ENCODE data around the gene ZNF837.

The ZNF837 gene

GRCh38 chr19:58367698-58368454 lies 13.0 kb downstream of the ZNF837 start:
- TF ChIP-seq GATA2 (IDR thresholded peaks at IDR 0.05; ENCODE audit: low read depth, low read length) (no peak), GATA3 (IDR thresholded peaks at IDR 0.05; ENCODE audit: low read depth, low read length) (no peak)

GRCh38 chr19:58366585-58367430 lies 14.0 kb downstream of the ZNF837 start:
- TF ChIP-seq GATA3 (IDR thresholded peaks at IDR 0.05; ENCODE audit: low read depth, low read length) = no peak
- no peak for TF ChIP-seq GATA2 (IDR thresholded peaks at IDR 0.05; ENCODE audit: low read depth, low read length)

DNA sequence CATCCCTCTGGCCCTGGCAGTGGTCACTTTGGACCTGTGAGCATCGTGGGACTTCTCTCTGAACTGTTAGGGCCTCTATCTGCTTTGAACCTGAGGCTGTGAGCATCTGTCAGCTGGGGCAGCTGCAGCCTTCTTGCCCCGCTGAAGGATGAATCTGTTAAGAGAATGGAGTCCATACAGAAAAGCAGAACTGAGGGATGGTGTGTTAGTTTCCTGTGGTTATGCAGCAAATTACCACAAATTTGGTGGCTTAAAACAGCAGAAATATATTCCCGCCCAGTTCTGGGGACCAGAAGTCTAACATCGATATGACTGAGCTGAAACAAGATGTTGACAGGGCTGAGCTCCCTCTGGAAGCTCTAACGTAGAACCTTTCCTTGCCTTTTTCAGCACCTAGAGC lies 16.7 kb downstream of the ZNF837 start:
- no peak for TF ChIP-seq GATA3 (IDR thresholded peaks at IDR 0.05; ENCODE audit: low read depth, low read length)
- TF ChIP-seq GATA2 (IDR thresholded peaks at IDR 0.05; ENCODE audit: low read depth, low read length) = no peak

- TF ChIP-seq GATA2 (IDR thresholded peaks at IDR 0.05; ENCODE audit: low read depth, low read length) (no peak), GATA3 (IDR thresholded peaks at IDR 0.05; ENCODE audit: low read depth, low read length) (no peak)
Measured at GRCh38 chr19:58362272-58362994, 18.4 kb downstream of the ZNF837 start, which contains the start of gene ZNF497. Gene ZNF497, minus strand, starts transcription at chr19:58362751. Its CDS starts 5,116 bp downstream, at chr19:58357635.

GRCh38 chr19:58361900-58362271 lies 18.9 kb downstream of the ZNF837 start:
- TF ChIP-seq GATA3 (IDR thresholded peaks at IDR 0.05; ENCODE audit: low read depth, low read length) (no peak), GATA2 (IDR thresholded peaks at IDR 0.05; ENCODE audit: low read depth, low read length) (no peak)

DNA sequence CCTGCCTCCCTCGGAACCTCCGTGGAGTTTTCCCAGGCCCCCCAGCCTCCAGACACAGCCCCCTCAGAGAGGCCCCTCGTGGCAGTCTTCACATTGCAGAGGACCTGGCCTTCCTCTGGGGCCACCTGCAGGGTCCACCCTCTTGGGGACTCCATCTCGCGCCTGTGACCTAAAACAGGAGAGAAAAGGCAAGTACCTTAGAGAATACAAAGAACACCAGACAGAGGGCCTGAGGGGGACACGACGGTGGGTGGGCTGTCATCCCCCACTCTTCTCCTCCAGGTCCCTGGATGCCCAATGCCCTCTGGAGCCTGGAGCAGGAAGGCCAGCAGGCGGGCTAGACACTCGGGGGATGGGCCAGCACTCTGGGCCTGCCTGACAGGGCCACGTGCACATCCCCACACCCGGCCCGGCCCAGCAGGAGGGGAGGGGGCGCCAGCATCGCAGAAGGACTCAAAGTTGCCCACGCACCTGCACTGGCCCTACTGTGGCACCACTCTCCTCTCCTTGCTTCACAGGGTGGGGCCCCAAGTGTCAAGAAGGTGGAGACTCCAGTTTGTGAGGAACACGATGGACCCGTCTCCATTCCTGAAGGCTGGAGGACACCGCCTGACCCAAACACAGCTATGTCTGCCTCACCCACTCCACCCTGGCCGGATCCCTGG lies 23.2 kb downstream of the ZNF837 start:
- TF ChIP-seq GATA2 (IDR thresholded peaks at IDR 0.05; ENCODE audit: low read depth, low read length) = no peak
- TF ChIP-seq GATA3 (IDR thresholded peaks at IDR 0.05; ENCODE audit: low read depth, low read length) = no peak

- TF ChIP-seq GATA3 (IDR thresholded peaks at IDR 0.05; ENCODE audit: low read depth, low read length) (no peak), GATA2 (IDR thresholded peaks at IDR 0.05; ENCODE audit: low read depth, low read length) (no peak)
Measured at GRCh38 chr19:58356766-58357480, 23.9 kb downstream of the ZNF837 start.

DNA sequence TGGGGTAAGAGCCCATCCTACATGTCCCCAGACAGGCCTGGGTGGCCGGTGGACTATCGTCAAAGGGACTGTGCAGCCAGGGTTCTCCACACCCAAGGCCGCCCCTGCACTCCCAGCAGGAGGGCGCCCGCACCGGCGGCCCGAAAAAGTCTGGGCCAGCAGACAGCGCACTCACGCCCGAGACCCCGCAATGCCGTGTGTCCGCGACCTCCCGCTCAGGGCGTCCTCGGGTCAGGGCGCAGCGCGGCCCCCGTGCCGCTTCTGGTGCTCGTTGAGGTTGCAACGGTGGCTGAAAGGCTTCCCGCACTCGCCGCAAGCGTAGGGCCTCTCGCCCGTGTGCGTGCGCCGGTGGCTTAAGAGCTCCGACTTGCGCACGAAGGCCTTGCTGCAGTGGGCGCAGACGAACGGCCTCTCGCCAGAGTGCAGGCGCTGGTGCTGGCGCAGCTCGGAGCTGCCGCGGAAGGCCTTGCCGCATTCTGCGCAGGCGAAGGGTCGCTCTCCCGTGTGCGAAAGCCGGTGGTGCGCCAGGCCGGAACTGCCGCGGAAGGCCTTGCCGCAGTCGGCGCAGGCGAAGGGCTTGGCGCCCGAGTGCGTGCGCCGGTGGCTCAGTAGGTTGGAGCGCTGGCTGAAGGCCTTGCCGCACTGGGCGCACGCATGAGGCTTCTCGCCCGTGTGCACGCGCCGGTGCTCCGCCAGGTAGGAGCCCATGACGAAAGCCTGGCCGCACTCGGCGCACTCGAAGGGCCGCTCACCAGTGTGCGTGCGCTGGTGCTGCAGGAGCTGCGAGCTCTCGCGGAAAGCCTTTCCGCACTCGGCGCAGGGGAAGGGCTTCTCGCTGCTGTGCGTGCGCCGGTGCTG lies 24.7 kb downstream of the ZNF837 start:
- TF ChIP-seq GATA2 (IDR thresholded peaks at IDR 0.05; ENCODE audit: low read depth, low read length) (no peak), GATA3 (IDR thresholded peaks at IDR 0.05; ENCODE audit: low read depth, low read length) (no peak)

GRCh38 chr19:58355215-58355796 lies 25.5 kb downstream of the ZNF837 start:
- TF ChIP-seq GATA3 (IDR thresholded peaks at IDR 0.05; ENCODE audit: low read depth, low read length) (no peak), GATA2 (IDR thresholded peaks at IDR 0.05; ENCODE audit: low read depth, low read length) (no peak)

- TF ChIP-seq GATA2 (IDR thresholded peaks at IDR 0.05; ENCODE audit: low read depth, low read length) (no peak), GATA3 (IDR thresholded peaks at IDR 0.05; ENCODE audit: low read depth, low read length) (no peak)
Measured at GRCh38 chr19:58354478-58355030, 26.3 kb downstream of the ZNF837 start.

- TF ChIP-seq GATA3 (IDR thresholded peaks at IDR 0.05; ENCODE audit: low read depth, low read length) (no peak), GATA2 (IDR thresholded peaks at IDR 0.05; ENCODE audit: low read depth, low read length) (no peak)
Measured at GRCh38 chr19:58353717-58354477, 26.9 kb downstream of the ZNF837 start.

Data from SH-SY5Y (cell line).